Panc1 (cell line): ENCODE data around the gene RAB3D. TPM values are rescaled to one million over a fixed set of nuclear protein-coding genes. Genes with fewer than 3 reads are reported as not detected.

ENCODE experiments used
- ATAC-seq: fragments of 200-7000 bp; cut with Tn5 transposase; 2 replicates; pipeline ENCODE4 v1.9.1; 2020; ENCODE audit warnings: mild to moderate bottlenecking, moderate library complexity
- BruUV-seq: library from RNA; stranded (reverse); fragments of 400-500 nt; replicated peaks from 2 replicates; lab custom pipeline; 2021; lab: Mats Ljungman, UMichigan
- CTCF ChIA-PET: fragments of 300-600 bp; sonication (Branson Sonifier 250); formaldehyde crosslinking; loops from one replicate; lab custom pipeline; 2022; ENCODE audit warnings: antibody characterized with exemption; lab: Charles Lee
- POLR2A ChIA-PET: fragments of 300-600 bp; sonication (Branson Sonifier 250); formaldehyde crosslinking; loops from one replicate; lab custom pipeline; 2022; ENCODE audit warnings: antibody characterized with exemption; lab: Charles Lee
- DNase-seq: peaks from one replicate; pipeline ENCODE4 v3.0.0-alpha.2; 2010; ENCODE audit warnings: low read depth, low spot score
- H3K27ac ChIP-seq: 2 replicates; pipeline ENCODE4 v1.5.1; 2011; ENCODE audit warnings: mild to moderate bottlenecking, low read length, inconsistent platforms
- H3K27me3 ChIP-seq: fragments of 200-500 bp; sonication (Bioruptor generic); 2 replicates; pipeline ENCODE4 v1.6.0; 2014; ENCODE audit warnings: low read length, inconsistent platforms; ENCODE audit not compliant: control insufficient read depth, insufficient read depth
- H3K36me3 ChIP-seq: fragments of 200-500 bp; sonication (Bioruptor generic); 2 replicates; pipeline ENCODE4 v1.5.1; 2014; ENCODE audit warnings: inconsistent platforms, mild to moderate bottlenecking, low read length, moderate library complexity; ENCODE audit not compliant: control insufficient read depth, insufficient read depth
- H3K4me1 ChIP-seq: 2 replicates; pipeline ENCODE4 v1.5.1; 2011; ENCODE audit warnings: inconsistent platforms, mild to moderate bottlenecking, low read length, moderate library complexity; ENCODE audit not compliant: control insufficient read depth, insufficient read depth
- H3K4me3 ChIP-seq, 2 experiments: 2 replicates each; pipeline ENCODE4 v1.5.1; 2011 to 2012; ENCODE audit warnings: low read depth in 2 of 2, low read length in 2 of 2, mild to moderate bottlenecking in 2 of 2, inconsistent platforms in 1 of 2, moderate library complexity in 1 of 2
- H3K9me3 ChIP-seq: fragments of 200-500 bp; sonication (Bioruptor generic); 2 replicates; pipeline ENCODE4 v1.5.1; 2014; ENCODE audit warnings: low read depth, mild to moderate bottlenecking, inconsistent platforms, low read length, moderate library complexity; ENCODE audit not compliant: control insufficient read depth, insufficient read depth
- POLR2AphosphoS5 ChIP-seq: IDR thresholded peaks from 2 replicates; pipeline ENCODE4 v1.6.1; 2012; ENCODE audit warnings: mild to moderate bottlenecking, low read depth, low read length, moderate library complexity
- REST ChIP-seq, 2 experiments: IDR thresholded peaks; 2 replicates each; pipeline ENCODE4 v1.6.1; 2011 to 2012; ENCODE audit warnings: low read depth in 2 of 2, control low read depth in 1 of 2, low read length in 1 of 2, mild to moderate bottlenecking in 1 of 2, moderate library complexity in 1 of 2; ENCODE audit not compliant: insufficient read depth in 1 of 2
- SIN3A ChIP-seq: IDR thresholded peaks from 2 replicates; pipeline ENCODE4 v1.6.1; 2012; ENCODE audit warnings: low read depth, mild to moderate bottlenecking, low read length, moderate library complexity, borderline replicate concordance; ENCODE audit not compliant: insufficient read depth
- TCF7L2 ChIP-seq: IDR thresholded peaks from 2 replicates; pipeline ENCODE4 v1.6.1; 2011; ENCODE audit warnings: mild to moderate bottlenecking, low read depth, low read length, inconsistent platforms
- in situ Hi-C: cut with HindIII; loops from 2 replicates; pipeline ENCODE4 v1.10.0; 2016; ENCODE audit warnings: low sequenced_read_pairs, low pct_unique_long_range_greater_than_20kb
- intact Hi-C: fragments of 100-400 bp; cut with micrococcal nuclease; formaldehyde crosslinking; loops from one replicate; pipeline ENCODE4 v1.10.0; 2022; ENCODE audit not compliant: unreplicated experiment
- total RNA-seq: library from RNA; stranded (reverse); gene quantifications from one replicate; pipeline ENCODE4 v1.2.1, GENCODE V29; 2021; ENCODE audit not compliant: unreplicated experiment
- TF ChIP-seq, protein P1 (sequence below): fragments of 450-650 bp; IDR thresholded peaks from 2 replicates; pipeline ENCODE4 v1.5.1; 2017; ENCODE audit warnings: mild to moderate bottlenecking

RAB3D gene
- total RNA-seq, 1 experiment from 2014 or later: 46.6 TPM

DNA sequence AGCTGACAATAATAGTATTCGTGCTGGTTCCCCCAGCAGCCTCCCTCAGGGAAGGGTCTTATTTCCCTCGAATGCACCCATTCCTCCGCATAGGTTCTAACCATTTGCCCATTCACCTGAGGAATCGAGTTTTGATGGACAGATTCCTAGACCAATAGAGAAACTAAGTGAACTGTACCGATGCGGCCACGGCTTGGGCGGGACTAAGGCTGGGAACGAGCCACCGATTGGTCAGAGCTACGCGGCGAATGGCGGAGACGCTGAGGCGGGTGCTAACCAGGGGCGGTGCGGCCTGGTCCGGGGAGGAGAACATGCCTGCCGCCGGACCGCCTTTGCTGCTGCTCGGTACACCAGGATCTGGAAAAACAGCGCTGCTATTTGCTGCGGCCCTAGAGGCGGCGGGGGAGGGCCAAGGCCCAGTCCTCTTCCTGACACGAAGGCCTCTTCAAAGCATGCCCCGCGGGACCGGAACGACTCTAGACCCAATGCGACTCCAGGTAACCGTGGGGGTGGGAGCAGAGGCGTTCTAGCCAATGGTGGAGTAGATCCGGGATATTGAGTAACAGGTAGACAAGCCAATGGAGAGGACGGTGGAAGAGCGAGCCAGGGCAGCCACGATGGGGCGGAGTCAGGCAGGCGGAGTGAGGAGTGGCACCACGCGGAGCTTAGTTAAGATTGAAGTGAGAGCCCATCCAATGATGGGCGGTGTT lies 35.1 kb upstream of the RAB3D start, which contains the start of gene SWSAP1:
TSS of gene SWSAP1 (plus strand) at position 234 of the 710 bp plus-strand sequence. CDS start at position 249, 15 bp downstream.
- intact Hi-C loops (no loop called here), in situ Hi-C loops (no loop called here)
- DNase-seq: peak; percentile 97
- ChIA-PET CTCF (interaction anchor here (0.6 to 1.8 kb wide), 4 partner anchors 14 to 108 kb away, joined by 4 to 5 read pairs (median 5); no protein-coding TSS in a partner anchor), POLR2A (interaction anchor here (0.5 to 1.4 kb wide), 2 partner anchors 30 to 114 kb away, joined by 4 to 8 read pairs; no protein-coding TSS in a partner anchor)
- TF ChIP-seq POLR2AphosphoS5 (peak; percentile 77), TCF7L2 (peak; percentile 95), REST (IDR thresholded peaks at IDR 0.05; ENCODE audit: insufficient read depth in 1 of 2, low read depth in 2 of 2, low read length in 1 of 2) (no peak)
- Histone ChIP-seq H3K4me3 (peak within 1 kb of the TSS; percentile 62 to 73), H3K9me3 (no peaks in the 10 kb centered on the region), H3K27me3 (no peaks in the 10 kb centered on the region), H3K27ac (peak within 1 kb of the TSS; percentile 88), H3K4me1 (peaks cover 29% of the 10 kb centered on the region), H3K36me3 (no peaks in the 10 kb centered on the region)
- no TSS peak for BruUV-seq
- ATAC-seq: peak; percentile 94

- CTCF ChIA-PET: interaction anchor here (1.8 kb wide), 1 partner anchor 80 kb away, joined by 5 read pairs; no protein-coding TSS in a partner anchor
- peak overlapping the region; percentile 88 for H3K27ac ChIP-seq
- POLR2A ChIA-PET: interaction anchor here (1.4 kb wide), 1 partner anchor 29 kb away, joined by 8 read pairs; no protein-coding TSS in a partner anchor
These were observed 34.5 kb upstream of the RAB3D start for GRCh38 chr19:11373885-11374432.

More at GRCh38 chr19:11373885-11374432, 34.5 kb upstream of the RAB3D start:
- peak overlapping the region; percentile 62 to 68 for H3K4me3 ChIP-seq
- H3K4me1 ChIP-seq: peaks cover 28% of the 10 kb centered on the region
- H3K36me3 ChIP-seq: no peaks in the 10 kb centered on the region
- ATAC-seq (no peak), DNase-seq (no peak)
- in situ Hi-C loops: no loop called here
- no peaks in the 10 kb centered on the region for H3K27me3 ChIP-seq
- BruUV-seq: no TSS peak
- no peaks in the 10 kb centered on the region for H3K9me3 ChIP-seq
- TF ChIP-seq, protein P1, sequence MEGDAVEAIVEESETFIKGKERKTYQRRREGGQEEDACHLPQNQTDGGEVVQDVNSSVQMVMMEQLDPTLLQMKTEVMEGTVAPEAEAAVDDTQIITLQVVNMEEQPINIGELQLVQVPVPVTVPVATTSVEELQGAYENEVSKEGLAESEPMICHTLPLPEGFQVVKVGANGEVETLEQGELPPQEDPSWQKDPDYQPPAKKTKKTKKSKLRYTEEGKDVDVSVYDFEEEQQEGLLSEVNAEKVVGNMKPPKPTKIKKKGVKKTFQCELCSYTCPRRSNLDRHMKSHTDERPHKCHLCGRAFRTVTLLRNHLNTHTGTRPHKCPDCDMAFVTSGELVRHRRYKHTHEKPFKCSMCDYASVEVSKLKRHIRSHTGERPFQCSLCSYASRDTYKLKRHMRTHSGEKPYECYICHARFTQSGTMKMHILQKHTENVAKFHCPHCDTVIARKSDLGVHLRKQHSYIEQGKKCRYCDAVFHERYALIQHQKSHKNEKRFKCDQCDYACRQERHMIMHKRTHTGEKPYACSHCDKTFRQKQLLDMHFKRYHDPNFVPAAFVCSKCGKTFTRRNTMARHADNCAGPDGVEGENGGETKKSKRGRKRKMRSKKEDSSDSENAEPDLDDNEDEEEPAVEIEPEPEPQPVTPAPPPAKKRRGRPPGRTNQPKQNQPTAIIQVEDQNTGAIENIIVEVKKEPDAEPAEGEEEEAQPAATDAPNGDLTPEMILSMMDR: no peak
- TF ChIP-seq SIN3A (no peak), REST (IDR thresholded peaks at IDR 0.05; ENCODE audit: insufficient read depth in 1 of 2, low read depth in 2 of 2, low read length in 1 of 2) (no peak), POLR2AphosphoS5 (no peak), TCF7L2 (no peak)
- intact Hi-C loops: no loop called here
